ENCODE measurements around the gene PRSS33. TPM values are rescaled to one million over a fixed set of nuclear protein-coding genes. Genes with fewer than 3 reads are reported as not detected.

Gene PRSS33
- total RNA-seq, 2 experiments from 2014 or later: 0.17 to 0.36 TPM

DNA sequence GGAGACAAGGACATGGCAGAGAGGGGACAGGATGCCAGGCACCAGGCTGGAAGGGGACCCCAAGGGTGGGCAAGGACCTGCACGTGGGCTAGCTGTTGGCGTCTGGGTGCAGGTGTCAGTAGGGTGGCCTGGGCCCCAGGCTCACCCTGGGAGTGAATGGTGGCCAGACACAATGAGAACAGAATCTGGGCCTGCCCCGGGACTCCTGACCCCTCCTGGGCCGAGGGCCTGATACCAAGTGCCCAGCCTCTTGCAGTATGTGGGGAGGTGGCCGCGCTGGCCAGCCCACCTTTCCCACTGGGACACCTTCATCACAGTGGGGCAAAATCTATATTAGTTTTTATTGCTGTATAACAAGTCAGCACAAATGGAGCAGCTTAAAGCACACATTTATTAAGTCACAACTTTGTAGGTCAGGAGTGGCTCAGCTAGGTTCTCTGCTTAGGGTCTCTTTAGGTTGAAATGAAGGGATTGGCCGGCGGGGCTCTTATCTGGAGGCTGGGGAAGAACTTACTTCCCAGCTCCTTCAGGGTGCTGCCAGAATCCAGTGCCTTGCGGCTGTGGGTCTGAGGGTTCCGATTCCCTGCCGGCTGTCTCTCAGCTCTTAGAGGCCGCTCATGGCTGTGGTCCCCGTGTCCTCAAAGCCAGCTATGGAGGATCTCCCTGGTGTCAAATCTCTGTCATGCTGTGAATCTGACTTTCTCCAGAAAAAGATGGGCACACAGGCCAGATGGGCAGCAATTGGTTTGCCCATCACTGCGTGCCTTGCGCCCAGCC, 3.6 kb downstream of the PRSS33 start:
- Mint-ChIP-seq H3K27me3 (peaks cover 7% of the 10 kb centered on the region), H3K9me3 (no peaks in the 10 kb centered on the region), H3K27ac (no peak overlapping the region), H3K36me3 (no peaks in the 10 kb centered on the region), H3K4me1 (peaks cover 7% of the 10 kb centered on the region), H3K4me3 (peak overlapping the region; percentile 33)
- DNase-seq (peak; percentile 22), ATAC-seq (ENCODE audit: low read depth) (no peak)
- POLR2A ChIA-PET: interaction anchor here (1.1 kb wide), 1 partner anchor 99 kb away, joined by 4 read pairs; the partner anchor contains the start of gene FLYWCH2

DNA sequence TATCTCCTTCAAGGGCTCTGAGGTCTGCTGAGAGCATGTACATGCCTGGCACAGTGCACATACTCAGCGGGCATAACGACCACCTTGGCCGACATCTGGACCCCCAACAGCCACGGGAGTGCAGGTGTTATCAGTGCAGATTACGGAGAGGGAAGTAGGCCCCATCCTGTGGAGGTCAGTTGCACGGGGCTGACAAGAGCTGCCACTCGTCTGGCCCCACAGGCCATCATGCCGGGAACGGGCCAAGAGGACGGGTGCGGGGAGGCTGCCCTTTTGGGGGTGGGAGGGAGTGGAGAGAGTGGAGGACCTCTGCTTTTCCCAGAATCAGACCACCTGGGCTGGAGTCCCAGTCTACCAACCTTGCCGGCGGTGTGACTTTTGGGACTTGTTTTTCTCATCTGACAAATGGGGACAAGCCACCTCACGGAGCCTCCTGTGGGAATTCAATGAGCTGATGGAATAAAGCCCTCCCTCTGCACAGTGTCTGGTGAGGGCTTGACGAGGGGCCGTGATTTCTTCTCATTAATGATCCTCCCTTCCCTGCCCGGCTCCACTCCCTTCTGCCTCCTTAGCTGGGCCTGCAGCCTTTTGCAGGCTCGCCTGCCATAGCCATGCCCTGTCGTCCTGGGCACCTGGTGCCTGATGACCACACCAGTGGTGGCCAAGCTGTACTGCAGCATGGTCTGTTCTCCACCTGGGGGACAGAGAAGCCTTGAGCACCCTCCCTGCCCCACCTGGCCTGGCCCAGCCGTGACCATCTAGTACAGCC, 4.6 kb downstream of the PRSS33 start:
- peaks cover 15% of the 10 kb centered on the region for H3K4me1 Mint-ChIP-seq
- H3K4me3 Mint-ChIP-seq: no peak overlapping the region
- no peak for ATAC-seq (ENCODE audit: low read depth)
- no peak overlapping the region for H3K27ac Mint-ChIP-seq
- no peaks in the 10 kb centered on the region for H3K36me3 Mint-ChIP-seq
- no peaks in the 10 kb centered on the region for H3K9me3 Mint-ChIP-seq
- H3K27me3 Mint-ChIP-seq: peaks cover 5% of the 10 kb centered on the region
- POLR2A ChIA-PET: interaction anchor here (1.1 kb wide), 1 partner anchor 100 kb away, joined by 4 read pairs; the partner anchor contains the start of gene FLYWCH2
- peak; percentile 30 for DNase-seq

DNA sequence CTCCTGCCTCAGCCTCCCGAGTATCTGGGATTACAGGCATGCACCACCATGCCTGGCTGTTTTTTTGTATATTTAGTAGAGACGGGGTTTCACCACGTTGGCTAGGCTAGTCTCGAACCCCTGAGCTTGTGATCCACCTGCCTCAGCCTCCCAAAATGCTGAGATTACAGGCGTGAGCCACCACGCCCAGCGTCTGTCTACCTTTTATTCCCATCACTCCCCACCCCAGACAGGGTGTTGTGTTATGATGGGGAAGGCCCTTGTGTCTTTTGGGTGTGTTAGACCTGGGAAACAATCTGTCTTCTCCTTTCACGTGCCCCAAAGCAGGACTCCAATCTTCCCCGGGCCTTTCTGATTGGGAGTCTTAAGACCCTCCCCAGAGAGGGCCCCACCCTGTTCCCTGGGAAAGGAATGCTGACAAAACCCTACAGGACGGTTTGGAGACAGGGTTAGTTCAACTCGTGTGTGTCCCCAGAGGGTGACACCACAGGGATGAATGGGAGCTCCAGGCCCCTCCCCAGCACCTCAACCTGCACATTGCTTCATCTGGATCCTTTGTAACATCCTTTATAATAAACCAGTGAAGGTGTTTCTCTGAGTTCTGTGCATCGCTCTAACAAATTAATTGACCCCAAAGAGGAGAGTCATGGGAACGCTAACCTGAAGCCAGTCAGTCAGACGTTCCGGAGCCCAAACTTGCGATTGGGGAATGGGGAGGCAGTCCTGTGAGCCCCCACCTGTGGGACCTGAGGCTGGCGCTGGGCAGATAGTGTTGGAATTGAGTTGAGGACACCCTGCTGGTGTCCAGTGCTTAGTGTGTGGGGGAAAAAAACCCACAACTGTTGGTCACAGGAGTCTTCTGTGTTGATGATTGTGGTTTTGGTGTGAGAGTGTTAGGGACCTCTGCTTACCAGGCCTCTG, 7.1 kb downstream of the PRSS33 start:
- H3K4me3 Mint-ChIP-seq: no peak overlapping the region
- H3K27me3 Mint-ChIP-seq: peaks cover 2% of the 10 kb centered on the region
- ATAC-seq (ENCODE audit: low read depth): no peak
- no peaks in the 10 kb centered on the region for H3K9me3 Mint-ChIP-seq
- no peaks in the 10 kb centered on the region for H3K36me3 Mint-ChIP-seq
- peak; percentile 13 for DNase-seq
- POLR2A ChIA-PET: no interaction called here
- H3K27ac Mint-ChIP-seq: peak overlapping the region; percentile 52
- peaks cover 17% of the 10 kb centered on the region for H3K4me1 Mint-ChIP-seq

DNA sequence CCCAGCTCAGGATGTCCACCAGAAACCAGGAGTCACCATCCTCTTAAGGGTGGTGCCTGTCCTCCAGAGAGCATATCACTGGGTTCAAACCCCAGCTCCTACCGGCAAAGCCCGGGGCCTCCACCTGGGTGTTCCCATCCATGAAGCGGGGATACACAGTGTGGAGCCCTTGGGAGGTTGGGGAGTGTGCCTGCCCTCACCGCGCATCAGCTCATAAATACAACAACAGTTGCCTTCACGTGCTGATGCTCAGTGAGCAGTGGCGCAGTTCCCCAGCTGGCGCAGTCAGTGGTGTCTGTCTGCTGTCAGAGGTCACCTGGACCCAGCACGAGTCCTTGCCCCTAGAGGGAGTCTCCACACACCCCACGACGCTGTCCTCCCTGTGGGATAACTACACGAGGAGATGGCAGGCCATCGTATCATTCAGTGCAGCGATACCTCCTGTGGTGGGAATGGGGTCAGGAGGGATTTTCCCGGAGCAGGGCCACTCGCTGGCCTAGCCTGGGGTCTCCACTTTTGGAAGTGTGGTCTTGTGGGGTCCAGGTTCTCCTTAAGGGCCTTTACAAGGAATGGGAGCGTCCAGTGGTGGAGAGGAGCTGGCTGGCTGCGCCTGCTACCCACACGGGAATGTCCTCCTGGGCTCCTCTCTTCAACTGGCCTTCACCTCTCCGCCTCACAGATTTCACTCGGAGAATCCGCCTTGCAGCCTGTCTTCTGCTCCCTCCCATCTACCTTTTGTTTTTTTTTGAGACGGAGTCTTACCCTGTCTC, 8.0 kb downstream of the PRSS33 start:
- Mint-ChIP-seq H3K27me3 (no peaks in the 10 kb centered on the region), H3K4me3 (no peak overlapping the region), H3K36me3 (no peaks in the 10 kb centered on the region), H3K27ac (peak overlapping the region; percentile 52), H3K4me1 (peaks cover 16% of the 10 kb centered on the region), H3K9me3 (no peaks in the 10 kb centered on the region)
- POLR2A ChIA-PET: interaction anchor here (1.2 to 6.1 kb wide), 3 partner anchors 26 to 97 kb away, joined by 4 to 52 read pairs (median 6); partner anchors contain the start of genes KCTD5 and SRRM2
- no peak for ATAC-seq (ENCODE audit: low read depth)
- DNase-seq: no peak

DNA sequence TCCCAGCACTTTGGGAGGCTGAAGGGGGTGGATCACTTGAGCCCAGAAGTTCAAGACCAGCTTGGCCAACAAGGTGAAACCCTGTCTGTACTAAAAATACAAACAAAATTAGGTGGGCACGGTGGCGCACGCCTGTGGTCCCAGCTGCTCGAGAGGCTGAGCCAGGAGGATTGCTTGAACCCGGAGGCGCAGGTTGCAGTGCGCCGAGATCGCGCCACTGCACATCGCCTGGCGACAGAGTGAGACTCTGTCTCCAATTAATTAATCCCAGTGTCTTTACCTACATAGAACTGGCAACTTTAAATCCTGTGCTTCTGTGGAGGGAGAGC, 8.8 kb downstream of the PRSS33 start:
- Mint-ChIP-seq H3K27me3 (no peaks in the 10 kb centered on the region), H3K9me3 (no peaks in the 10 kb centered on the region), H3K4me3 (peak overlapping the region; percentile 92), H3K36me3 (no peaks in the 10 kb centered on the region), H3K27ac (peak overlapping the region; percentile 95), H3K4me1 (peaks cover 16% of the 10 kb centered on the region)
- DNase-seq: no peak
- ATAC-seq (ENCODE audit: low read depth): no peak
- POLR2A ChIA-PET: interaction anchor here (1.2 to 6.1 kb wide), 5 partner anchors 26 to 104 kb away, joined by 3 to 52 read pairs (median 6); partner anchors contain the start of genes FLYWCH2, KCTD5 and SRRM2

DNA sequence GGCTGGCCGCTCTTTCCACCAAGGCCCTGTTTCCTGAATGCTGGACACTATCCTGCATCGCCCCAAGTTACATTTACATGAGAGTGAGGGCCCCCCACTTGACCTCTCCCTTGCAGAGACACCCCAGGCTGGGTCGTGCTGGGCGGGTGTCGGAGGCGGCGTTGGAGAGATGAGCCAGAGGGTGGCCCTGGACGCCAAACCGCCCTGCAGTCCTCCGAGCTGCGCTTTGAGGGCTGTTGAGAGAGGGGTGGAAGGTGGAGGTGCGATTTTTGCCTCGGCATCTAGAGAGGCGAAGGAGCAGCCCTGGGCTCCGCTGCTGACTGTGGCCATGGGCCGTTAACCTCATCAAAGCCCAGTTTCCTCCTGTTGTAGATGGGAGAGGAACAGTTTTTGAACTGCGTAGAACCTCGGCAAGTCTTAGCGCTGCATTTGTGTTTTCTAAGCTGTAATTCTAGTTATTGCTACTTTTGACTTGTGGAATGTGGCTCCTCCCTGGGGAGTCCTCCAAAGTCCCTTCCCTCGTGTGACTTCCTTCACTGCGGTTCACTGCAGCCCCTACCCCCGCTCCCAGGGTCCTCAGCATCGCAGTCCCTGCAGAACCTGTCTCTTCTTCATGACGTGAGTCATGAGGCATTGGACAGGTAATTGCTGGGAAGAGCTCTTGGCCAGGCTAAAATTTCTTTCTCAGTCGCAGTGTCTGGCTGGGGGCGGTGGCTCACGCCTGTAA, 9.3 kb downstream of the PRSS33 start:
- no peaks in the 10 kb centered on the region for H3K36me3 Mint-ChIP-seq

DNA sequence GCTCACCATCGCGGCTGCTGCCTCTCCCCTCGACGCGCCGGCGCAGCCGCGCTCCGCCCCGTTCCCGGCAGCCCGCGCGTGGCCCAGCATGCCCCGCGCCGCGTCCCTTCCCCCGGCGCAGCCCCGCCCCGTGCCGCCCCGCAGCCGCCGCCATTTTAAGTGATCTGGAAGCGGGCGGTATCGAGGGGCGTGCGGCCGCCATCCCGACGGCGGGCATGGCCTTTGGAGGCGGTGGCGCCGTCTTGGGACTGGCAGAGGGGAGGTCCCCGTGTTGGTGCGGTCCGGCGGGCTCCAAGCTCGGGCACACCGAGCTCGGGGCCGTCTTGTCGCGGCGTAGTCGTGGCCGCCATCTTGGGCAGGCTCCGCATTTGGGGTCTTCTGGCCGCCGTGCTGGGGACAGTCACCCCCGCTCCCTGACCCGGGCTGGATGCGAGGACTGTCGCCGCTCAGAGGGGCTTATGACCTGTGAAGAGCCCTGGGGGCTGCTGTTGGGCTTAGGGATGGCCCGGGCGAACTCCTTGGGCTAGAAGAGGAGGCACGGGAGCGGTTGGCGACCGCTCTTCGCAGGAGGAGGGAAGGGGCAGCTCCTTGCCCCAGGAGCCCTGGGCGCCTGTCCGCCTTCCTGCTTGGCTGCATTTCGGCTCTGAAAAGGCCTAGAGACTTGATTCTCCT, 10.0 kb downstream of the PRSS33 start, which contains the start of gene ELOB:
TSS of gene ELOB (minus strand) at position 50 of the 672 bp plus-strand sequence. CDS start at position 9, 41 bp downstream.
- Mint-ChIP-seq H3K27me3 (no peaks in the 10 kb centered on the region), H3K4me3 (peak within 1 kb of the TSS; percentile 92), H3K27ac (peak within 1 kb of the TSS; percentile 95), H3K36me3 (no peaks in the 10 kb centered on the region), H3K9me3 (no peaks in the 10 kb centered on the region), H3K4me1 (peaks cover 16% of the 10 kb centered on the region)
- ATAC-seq (ENCODE audit: low read depth) (peak; percentile 90), DNase-seq (peak; percentile 95)
- POLR2A ChIA-PET: interaction anchor here (0.9 to 6.1 kb wide), 8 partner anchors 19 to 622 kb away, joined by 3 to 52 read pairs (median 6); partner anchors contain the start of genes FLYWCH2, KCTD5, PKMYT1 and SRRM2

More for the DNA sequence above, 9.3 kb downstream of the PRSS33 start:
- no peaks in the 10 kb centered on the region for H3K27me3 Mint-ChIP-seq
- H3K27ac Mint-ChIP-seq: peak overlapping the region; percentile 95
- ATAC-seq (ENCODE audit: low read depth): peak; percentile 27
- no peaks in the 10 kb centered on the region for H3K9me3 Mint-ChIP-seq
- POLR2A ChIA-PET: interaction anchor here (0.5 to 6.1 kb wide), 8 partner anchors 25 to 623 kb away, joined by 3 to 52 read pairs (median 6); partner anchors contain the start of genes FLYWCH2, KCTD5, PKMYT1 and SRRM2
- peaks cover 16% of the 10 kb centered on the region for H3K4me1 Mint-ChIP-seq
- peak; percentile 60 for DNase-seq
- peak overlapping the region; percentile 92 for H3K4me3 Mint-ChIP-seq

DNA sequence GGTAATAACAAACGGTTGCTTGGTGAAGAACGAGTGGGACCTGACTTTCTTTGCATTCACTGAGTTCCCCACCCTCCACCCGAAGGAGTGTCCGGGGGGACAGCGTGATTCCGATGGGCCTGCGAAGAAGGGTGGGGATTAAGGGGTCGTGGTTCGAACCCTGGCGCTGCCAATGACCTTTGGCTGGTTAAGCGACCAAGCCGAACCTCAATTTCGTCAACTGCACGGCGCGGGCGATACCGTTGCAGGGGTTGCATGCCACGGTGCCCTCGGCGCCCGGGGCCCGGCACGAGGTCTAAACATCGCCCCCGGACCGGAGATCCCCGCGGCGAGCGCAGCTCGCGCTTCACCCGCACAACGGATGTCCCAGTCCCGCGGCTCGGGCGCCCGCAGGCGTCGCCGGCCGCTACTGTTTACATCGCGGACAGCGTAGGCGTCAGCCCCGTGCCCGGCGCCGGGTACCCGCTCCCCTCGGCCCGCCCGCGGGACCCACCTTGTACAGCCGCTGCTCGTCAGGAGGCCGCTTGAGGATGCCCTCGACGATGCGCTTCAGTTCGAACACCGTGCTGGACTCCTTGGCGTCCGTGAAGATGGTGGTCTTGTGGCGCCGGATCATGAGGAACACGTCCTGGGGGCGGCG, 10.7 kb downstream of the PRSS33 start:
- no peak for DNase-seq
- Mint-ChIP-seq H3K27me3 (no peaks in the 10 kb centered on the region), H3K27ac (peak overlapping the region; percentile 83), H3K9me3 (no peaks in the 10 kb centered on the region), H3K36me3 (peaks cover 2% of the 10 kb centered on the region), H3K4me1 (peaks cover 16% of the 10 kb centered on the region), H3K4me3 (peak overlapping the region; percentile 90)
- POLR2A ChIA-PET: interaction anchor here (1.5 to 6.1 kb wide), 5 partner anchors 18 to 204 kb away, joined by 4 to 52 read pairs (median 7); partner anchors contain the start of genes FLYWCH2, PKMYT1 and SRRM2
- peak; percentile 31 for ATAC-seq (ENCODE audit: low read depth)

DNA sequence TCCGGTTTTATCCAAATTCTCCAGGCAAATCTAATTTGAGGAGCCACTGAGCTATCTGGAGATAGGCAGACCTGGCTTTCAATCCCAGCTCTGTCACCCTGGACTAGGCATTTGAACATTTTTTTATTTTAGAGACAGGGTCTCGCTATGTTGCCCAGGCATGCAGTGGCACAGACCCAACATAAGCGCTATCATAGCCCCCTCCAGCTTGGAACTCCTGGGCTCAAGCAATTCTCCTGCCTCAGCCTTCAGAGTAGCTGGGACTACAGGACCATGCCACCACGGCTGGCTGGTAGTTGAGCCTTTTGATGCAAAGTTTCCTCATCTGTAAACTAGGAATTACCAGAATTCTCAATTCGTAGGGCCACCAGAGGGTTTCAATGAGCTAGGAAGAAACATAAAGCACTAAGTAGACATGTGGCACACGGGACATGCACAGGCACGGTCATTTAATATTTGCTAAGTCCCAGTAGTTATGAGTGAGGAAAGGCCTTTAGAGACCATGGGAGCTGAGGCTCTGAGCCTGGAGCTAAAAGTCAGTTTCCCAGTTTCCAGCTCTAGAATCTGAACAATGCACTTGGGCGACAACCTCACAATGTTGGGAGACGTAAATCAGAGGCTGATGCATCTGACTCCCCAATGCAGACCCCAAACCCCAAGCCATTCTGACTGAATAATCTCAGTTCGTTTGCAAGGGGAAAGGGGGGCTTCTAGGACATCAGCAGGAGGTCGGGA, 11.4 kb downstream of the PRSS33 start:
- Mint-ChIP-seq H3K27me3 (no peaks in the 10 kb centered on the region), H3K27ac (peak overlapping the region; percentile 83), H3K9me3 (no peaks in the 10 kb centered on the region), H3K36me3 (peaks cover 3% of the 10 kb centered on the region), H3K4me3 (peak overlapping the region; percentile 90), H3K4me1 (peaks cover 16% of the 10 kb centered on the region)
- DNase-seq (no peak), ATAC-seq (ENCODE audit: low read depth) (no peak)
- POLR2A ChIA-PET: interaction anchor here (1.5 to 6.1 kb wide), 4 partner anchors 17 to 204 kb away, joined by 4 to 52 read pairs (median 8); partner anchors contain the start of genes PKMYT1 and SRRM2

DNA sequence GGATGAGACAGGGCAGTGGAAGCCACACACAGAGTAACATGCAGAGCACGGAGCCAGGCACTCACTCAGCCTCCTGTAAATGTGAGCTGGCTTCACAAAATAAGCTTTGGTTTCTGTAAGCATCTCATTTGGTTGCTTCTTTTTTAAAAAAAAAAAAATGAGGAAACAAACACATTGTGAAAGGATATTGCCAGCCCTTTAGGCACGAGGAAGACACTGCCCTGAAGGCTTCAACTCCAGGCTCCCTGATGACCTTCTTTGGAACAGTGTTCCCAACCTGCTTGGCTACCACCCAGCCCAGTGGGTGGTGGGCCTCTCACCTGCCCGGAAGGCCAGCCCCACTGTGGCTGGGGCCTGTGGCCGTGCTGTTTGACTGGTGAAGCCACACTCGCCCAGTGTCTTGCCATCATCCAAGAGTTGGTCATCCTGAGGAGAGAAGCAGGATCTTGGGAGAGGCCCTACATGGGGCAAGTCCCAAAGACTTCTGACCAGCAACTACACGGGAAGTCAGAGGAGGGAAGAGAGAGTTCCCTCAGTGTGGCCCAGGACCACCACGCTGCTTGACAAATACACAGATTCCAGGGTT, 12.1 kb downstream of the PRSS33 start:
- Mint-ChIP-seq H3K9me3 (no peaks in the 10 kb centered on the region), H3K36me3 (peaks cover 5% of the 10 kb centered on the region), H3K27ac (no peak overlapping the region), H3K4me1 (peaks cover 16% of the 10 kb centered on the region), H3K27me3 (no peaks in the 10 kb centered on the region), H3K4me3 (no peak overlapping the region)
- DNase-seq (no peak), ATAC-seq (ENCODE audit: low read depth) (no peak)
- POLR2A ChIA-PET: interaction anchor here (1.8 to 6.1 kb wide), 2 partner anchors 17 to 22 kb away, joined by 9 to 52 read pairs; partner anchors contain the start of gene SRRM2

Data from activated naive CD8-positive, alpha-beta T cell treated with anti-CD3 and anti-CD28 coated beads, Interleukin-2, amount 10 ng/mL, durations not matched to agents 7 days and 5 days (primary cell).